ENCODE measurements around the gene TUBGCP6. TPM values are rescaled to one million over a fixed set of nuclear protein-coding genes. Genes with fewer than 3 reads are reported as not detected.
"Not testable (repeated sequence)": the region's sequence is repeated elsewhere in the genome, so short reads cannot be mapped to it uniquely, and the experiment has no call there.

TUBGCP6 gene
- total RNA-seq, 1 donor from 2014 or later: 22.0 TPM

DNA sequence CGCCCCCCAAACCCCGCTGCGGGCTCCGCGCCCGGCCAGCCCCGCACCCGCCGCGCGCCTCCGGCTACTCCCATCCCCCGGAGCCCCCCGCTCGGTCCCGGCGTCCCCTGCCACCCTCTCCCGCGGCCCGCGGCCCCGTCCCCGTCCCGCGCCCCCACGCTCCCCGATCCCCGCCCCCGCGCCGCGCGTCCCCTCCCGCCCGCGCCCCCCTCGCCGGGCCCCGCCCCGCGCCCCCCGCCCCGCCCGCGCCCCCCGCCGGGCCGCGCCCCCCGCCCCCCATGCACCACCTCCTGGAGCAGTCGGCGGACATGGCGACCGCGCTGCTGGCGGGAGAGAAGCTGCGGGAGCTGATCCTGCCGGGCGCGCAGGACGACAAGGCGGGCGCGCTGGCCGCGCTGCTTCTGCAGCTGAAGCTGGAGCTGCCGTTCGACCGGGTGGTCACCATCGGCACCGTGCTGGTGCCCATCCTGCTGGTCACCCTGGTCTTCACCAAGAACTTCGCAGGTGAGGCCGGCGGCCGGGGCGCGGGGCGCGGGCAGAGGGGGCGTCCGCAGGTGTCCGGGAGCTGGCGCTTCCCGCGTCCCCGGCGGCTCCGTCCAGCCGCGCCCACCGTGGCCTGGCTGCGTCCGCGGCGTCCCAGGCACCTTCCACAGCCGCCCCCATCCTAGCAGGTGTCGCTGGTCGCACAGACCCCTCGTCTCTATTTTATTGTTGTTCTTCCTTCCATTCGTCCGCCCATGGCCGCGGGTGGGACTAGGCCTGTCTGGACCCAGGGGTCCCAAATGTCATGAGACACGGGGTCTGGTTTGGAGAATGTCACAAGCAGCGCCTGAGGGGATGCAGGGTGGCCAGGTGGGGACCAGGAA is 74.1 kb downstream of the TUBGCP6 start, which contains the start of gene PANX2:
Gene PANX2, plus strand, starts transcription at position 279 of the 866 bp plus-strand sequence. Its CDS starts 0 bp downstream, at position 279.
- DNase-seq (ENCODE audit: low read depth, low spot score): no peak

DNA sequence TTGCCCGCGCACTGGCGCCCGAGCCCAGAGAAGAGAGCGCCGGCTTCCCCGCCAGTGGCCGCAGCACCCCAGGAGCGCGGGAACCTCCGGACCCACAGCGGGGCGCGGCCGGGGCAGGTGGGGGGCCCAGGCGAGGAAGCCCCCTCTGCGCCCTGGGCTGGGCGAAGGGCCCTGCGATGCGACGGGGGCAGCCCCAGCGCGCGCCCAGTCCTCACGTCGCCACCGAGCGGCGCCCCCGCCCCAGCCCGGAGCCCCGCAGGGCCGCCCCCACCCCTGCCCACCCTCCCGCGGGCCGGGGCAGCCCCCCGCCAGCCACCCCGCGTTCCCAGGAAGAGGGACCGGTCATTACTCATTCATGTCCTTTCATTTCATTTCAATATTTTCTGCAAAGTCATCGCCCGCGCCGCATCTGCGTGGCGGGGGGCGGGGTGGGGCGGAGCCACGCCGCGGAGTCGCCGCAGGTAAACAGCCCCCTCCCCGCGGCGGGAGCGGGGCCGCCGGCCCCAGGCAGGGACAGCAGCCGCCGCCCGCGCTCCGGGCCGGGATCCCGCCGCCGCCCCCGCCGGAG is 75.0 kb downstream of the TUBGCP6 start:
- no peak for DNase-seq (ENCODE audit: low read depth, low spot score)

DNA sequence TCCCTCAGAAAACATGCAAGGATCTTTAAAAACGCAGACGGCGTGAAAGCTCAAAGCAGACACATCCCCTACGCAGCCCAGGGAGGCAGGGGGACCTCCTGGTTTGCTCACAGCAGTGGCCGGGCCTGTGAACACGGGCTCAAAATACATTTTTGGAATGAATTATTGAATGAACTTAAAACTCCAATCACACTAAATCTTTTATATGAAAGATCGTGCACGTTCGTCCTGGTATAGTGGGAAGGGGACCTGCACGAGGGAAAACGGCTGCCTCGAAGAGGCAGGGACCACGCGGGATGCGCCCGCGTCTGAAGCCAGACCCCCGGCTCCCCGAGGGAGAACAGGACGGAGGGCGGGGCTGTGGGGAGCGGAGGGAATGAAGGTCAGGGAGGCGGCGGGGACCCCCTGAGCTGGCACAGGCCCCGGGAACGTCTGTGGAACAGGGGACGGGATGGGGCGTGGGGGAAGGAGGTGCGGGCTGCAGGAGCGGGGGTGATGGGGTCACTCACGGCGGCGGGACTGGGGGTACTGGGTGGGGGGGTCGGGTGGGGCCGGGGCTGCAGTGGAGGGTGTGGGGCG is 75.6 kb downstream of the TUBGCP6 start:
- no peak for DNase-seq (ENCODE audit: low read depth, low spot score)

DNA sequence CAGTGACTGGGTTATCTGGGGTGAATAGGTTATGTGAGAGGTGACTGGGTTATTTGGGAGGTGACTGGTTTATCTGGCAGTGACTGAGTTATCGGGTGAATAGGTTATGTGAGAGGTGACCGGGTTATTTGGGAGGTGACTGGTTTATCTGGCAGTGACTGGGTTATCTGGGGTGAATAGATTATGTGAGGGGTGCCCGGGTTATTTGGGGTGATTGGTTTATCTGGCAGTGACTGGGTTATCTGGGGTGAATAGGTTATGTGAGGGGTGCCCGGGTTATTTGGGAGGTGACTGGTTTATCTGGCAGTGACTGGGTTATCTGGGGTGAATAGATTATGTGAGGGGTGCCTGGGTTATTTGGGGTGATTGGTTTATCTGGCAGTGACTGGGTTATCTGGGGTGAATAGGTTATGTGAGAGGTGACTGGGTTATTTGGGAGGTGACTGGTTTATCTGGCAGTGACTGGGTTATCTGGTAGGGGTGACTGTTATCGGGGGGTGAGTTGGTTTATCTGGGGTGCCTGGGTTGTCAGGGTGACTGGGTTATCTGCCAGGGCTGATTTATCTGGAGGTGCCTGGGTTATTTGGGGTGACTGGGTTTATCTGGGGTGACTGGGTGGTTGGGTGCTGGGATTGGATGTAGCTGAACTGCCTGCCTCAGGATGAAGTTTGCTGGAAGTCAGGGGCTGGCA is 76.2 kb downstream of the TUBGCP6 start:
- not testable (repeated sequence) for DNase-seq (ENCODE audit: low read depth, low spot score)

DNA sequence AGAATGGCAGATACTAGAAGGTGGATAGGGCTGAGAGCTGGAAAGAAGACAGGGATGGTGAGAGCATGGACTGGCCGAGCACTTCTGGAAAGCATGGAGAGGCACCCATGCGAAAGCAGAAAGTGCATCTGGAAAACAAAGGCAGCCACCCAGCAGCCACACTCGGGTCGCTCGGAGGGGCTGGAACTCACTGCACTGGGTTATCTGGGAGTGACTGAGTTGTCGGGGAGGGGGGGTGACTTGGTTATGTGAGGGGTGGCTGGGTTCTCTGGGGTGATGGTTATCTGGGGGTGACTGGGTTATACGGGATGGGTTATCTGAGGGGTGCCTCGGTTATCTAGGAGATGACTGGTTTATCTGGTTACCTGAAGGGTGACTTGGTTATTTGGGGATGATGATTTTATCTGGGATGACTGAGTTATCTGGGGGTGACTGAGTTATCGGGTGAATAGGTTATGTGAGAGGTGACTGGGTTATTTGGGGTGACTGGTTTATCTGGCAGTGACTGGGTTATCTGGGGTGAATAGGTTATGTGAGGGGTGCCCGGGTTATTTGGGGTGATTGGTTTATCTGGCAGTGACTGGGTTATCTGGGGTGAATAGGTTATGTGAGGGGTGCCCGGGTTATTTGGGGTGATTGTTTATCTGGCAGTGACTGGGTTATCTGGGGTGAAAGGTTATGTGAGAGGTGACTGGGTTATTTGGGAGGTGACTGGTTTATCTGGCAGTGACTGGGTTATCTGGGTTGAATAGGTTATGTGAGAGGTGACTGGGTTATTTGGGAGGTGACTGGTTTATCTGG is 76.9 kb downstream of the TUBGCP6 start:
- DNase-seq (ENCODE audit: low read depth, low spot score): no peak

Other genes with a start within 250 kb of the TUBGCP6 start
- 0.04 and 0.20 TPM in 2 replicates for gene IL17REL, start 232.3 kb downstream of the TUBGCP6 start, total RNA-seq
- gene TTLL8, start 186.7 kb downstream of the TUBGCP6 start, total RNA-seq: not detected in 2 replicates
- gene MLC1, start 159.6 kb downstream of the TUBGCP6 start, total RNA-seq: not detected in 2 replicates
- 25.0 and 26.0 TPM in 2 replicates for gene MOV10L1, start 155.0 kb downstream of the TUBGCP6 start, total RNA-seq
- gene PANX2, start 74.3 kb downstream of the TUBGCP6 start, total RNA-seq: 0.53 and 0.99 TPM in 2 replicates
- gene TRABD, start 59.1 kb downstream of the TUBGCP6 start, total RNA-seq: 34.8 and 36.3 TPM in 2 replicates
- 28.8 and 30.4 TPM in 2 replicates for gene SELENOO, start 44.0 kb downstream of the TUBGCP6 start, total RNA-seq
- gene HDAC10, start 6.2 kb upstream of the TUBGCP6 start, total RNA-seq: 14.0 and 14.4 TPM in 2 replicates
- gene MAPK12, start 16.7 kb upstream of the TUBGCP6 start, total RNA-seq: 54.2 TPM in 2 replicates
- gene MAPK11, start 25.4 kb upstream of the TUBGCP6 start, total RNA-seq: 16.3 and 23.3 TPM in 2 replicates
- 55.5 and 65.2 TPM in 2 replicates for gene PLXNB2, start 62.6 kb upstream of the TUBGCP6 start, total RNA-seq
- gene DENND6B, start 82.0 kb upstream of the TUBGCP6 start, total RNA-seq: 1.1 and 1.3 TPM in 2 replicates
- 62.3 and 72.9 TPM in 2 replicates for gene PPP6R2, start 98.3 kb upstream of the TUBGCP6 start, total RNA-seq
- 42.0 and 58.1 TPM in 2 replicates for gene SBF1, start 230.0 kb upstream of the TUBGCP6 start, total RNA-seq
- 0.18 and 0.20 TPM in 2 replicates for gene ADM2, start 236.5 kb upstream of the TUBGCP6 start, total RNA-seq
- not detected in 2 replicates for gene MIOX, start 241.8 kb upstream of the TUBGCP6 start, total RNA-seq

Data from pulmonary artery endothelial cell (primary cell).